ENCODE data around the gene OMP.

Gene OMP

GRCh38 chr11:77074626-77075221, 27.9 kb upstream of the OMP start:
- no peaks in the 10 kb centered on the region for H3K9me2 ChIP-seq (replicated peaks; ENCODE audit: insufficient read depth, low read length)
- no peaks in the 10 kb centered on the region for H3K79me2 ChIP-seq (ENCODE audit: low read length)
- H3K4me2 ChIP-seq (ENCODE audit: low read depth, low read length), result no peak overlapping the region
- no peaks in the 10 kb centered on the region for H4K20me1 ChIP-seq (ENCODE audit: insufficient read depth, low read length)
- H3K4me1 ChIP-seq (ENCODE audit: low read length), result no peaks in the 10 kb centered on the region
- no peak for DNase-seq
- H3F3A ChIP-seq (ENCODE audit: insufficient read depth, low read length), result no peaks in the 10 kb centered on the region
- no peaks in the 10 kb centered on the region for H3K36me3 ChIP-seq (replicated peaks; ENCODE audit: insufficient read depth, low read length)
- no peak overlapping the region for H3K27ac ChIP-seq (ENCODE audit: low read length)
- peaks cover 10% of the 10 kb centered on the region; the same call in 1 of the 2 replicates for H3K27me3 ChIP-seq (replicated peaks; ENCODE audit: insufficient read depth, low read length)
- TF ChIP-seq CTCF (IDR thresholded peaks at IDR 0.05; ENCODE audit: low read length), result no peak
- TF ChIP-seq EZH2 (optimal IDR thresholded peaks at IDR 0.05; ENCODE audit: low read depth, low read length), result no peak
- TF ChIP-seq EZH2phosphoT487 (IDR thresholded peaks at IDR 0.05; ENCODE audit: low read length), result no peak
- H2AFZ ChIP-seq (ENCODE audit: low read length), result no peak overlapping the region
- no peaks in the 10 kb centered on the region for H3K9me3 ChIP-seq (replicated peaks; ENCODE audit: insufficient read depth, low read length)
- no peak overlapping the region for H3K9ac ChIP-seq (ENCODE audit: low read length)
- H3K4me3 ChIP-seq (ENCODE audit: low read length), result no peak overlapping the region

- no peaks in the 10 kb centered on the region for H3K36me3 ChIP-seq (replicated peaks; ENCODE audit: insufficient read depth, low read length)
- H3K9me2 ChIP-seq (replicated peaks; ENCODE audit: insufficient read depth, low read length), result no peaks in the 10 kb centered on the region
- no peaks in the 10 kb centered on the region for H4K20me1 ChIP-seq (ENCODE audit: insufficient read depth, low read length)
- H3F3A ChIP-seq (ENCODE audit: insufficient read depth, low read length), result no peaks in the 10 kb centered on the region
- no peak overlapping the region for H2AFZ ChIP-seq (ENCODE audit: low read length)
- no peaks in the 10 kb centered on the region for H3K9me3 ChIP-seq (replicated peaks; ENCODE audit: insufficient read depth, low read length)
- H3K9ac ChIP-seq (ENCODE audit: low read length), result no peak overlapping the region
- no peaks in the 10 kb centered on the region for H3K79me2 ChIP-seq (ENCODE audit: low read length)
- TF ChIP-seq EZH2phosphoT487 (IDR thresholded peaks at IDR 0.05; ENCODE audit: low read length) (no peak), EZH2 (optimal IDR thresholded peaks at IDR 0.05; ENCODE audit: low read depth, low read length) (no peak), CTCF (IDR thresholded peaks at IDR 0.05; ENCODE audit: low read length) (no peak)
- H3K4me3 ChIP-seq (ENCODE audit: low read length), result no peak overlapping the region
- H3K4me1 ChIP-seq (ENCODE audit: low read length), result 0 out of 2 replicates have a peak, but pooled peaks cover 2% of the 10 kb centered on the region
- no peak for DNase-seq
- no peak overlapping the region for H3K4me2 ChIP-seq (ENCODE audit: low read depth, low read length)
- no peak overlapping the region for H3K27ac ChIP-seq (ENCODE audit: low read length)
- H3K27me3 ChIP-seq (replicated peaks; ENCODE audit: insufficient read depth, low read length), result peaks cover 7% of the 10 kb centered on the region; the same call in 1 of the 2 replicates
These were observed 27.2 kb upstream of the OMP start for GRCh38 chr11:77075425-77075905.

- Histone ChIP-seq H3K9me3 (replicated peaks; ENCODE audit: insufficient read depth, low read length) (no peaks in the 10 kb centered on the region), H3K79me2 (ENCODE audit: low read length) (no peaks in the 10 kb centered on the region), H3K9me2 (replicated peaks; ENCODE audit: insufficient read depth, low read length) (no peaks in the 10 kb centered on the region), H3K27ac (ENCODE audit: low read length) (no peak overlapping the region), H3K4me3 (ENCODE audit: low read length) (no peak overlapping the region), H4K20me1 (ENCODE audit: insufficient read depth, low read length) (no peaks in the 10 kb centered on the region), H2AFZ (ENCODE audit: low read length) (no peak overlapping the region), H3K9ac (ENCODE audit: low read length) (no peak overlapping the region), H3K4me1 (ENCODE audit: low read length) (0 out of 2 replicates have a peak, but pooled peaks cover 4% of the 10 kb centered on the region), H3F3A (ENCODE audit: insufficient read depth, low read length) (no peaks in the 10 kb centered on the region), H3K4me2 (ENCODE audit: low read depth, low read length) (no peak overlapping the region), H3K27me3 (replicated peaks; ENCODE audit: insufficient read depth, low read length) (no peaks in the 10 kb centered on the region), H3K36me3 (replicated peaks; ENCODE audit: insufficient read depth, low read length) (no peaks in the 10 kb centered on the region)
- TF ChIP-seq EZH2 (optimal IDR thresholded peaks at IDR 0.05; ENCODE audit: low read depth, low read length) (no peak), CTCF (IDR thresholded peaks at IDR 0.05; ENCODE audit: low read length) (no peak), EZH2phosphoT487 (IDR thresholded peaks at IDR 0.05; ENCODE audit: low read length) (no peak)
- peak; percentile 8 for DNase-seq
These were observed 23.0 kb upstream of the OMP start for GRCh38 chr11:77079666-77080065.

Data from MM.1S (cell line).